22Rv1 (cell line): ENCODE measurements around the gene LBHD2.

Source experiments
- ZFX ChIP-seq: fragments of 450-650 bp; IDR thresholded peaks from 2 replicates; pipeline ENCODE4 v1.6.1; 2017; ENCODE audit warnings: antibody characterized with exemption, borderline replicate concordance
- TF ChIP-seq, protein P1 (sequence below): fragments of 450-650 bp; IDR thresholded peaks from 2 replicates; pipeline ENCODE4 v1.5.1; 2017; ENCODE audit warnings: mild to moderate bottlenecking

DNA sequence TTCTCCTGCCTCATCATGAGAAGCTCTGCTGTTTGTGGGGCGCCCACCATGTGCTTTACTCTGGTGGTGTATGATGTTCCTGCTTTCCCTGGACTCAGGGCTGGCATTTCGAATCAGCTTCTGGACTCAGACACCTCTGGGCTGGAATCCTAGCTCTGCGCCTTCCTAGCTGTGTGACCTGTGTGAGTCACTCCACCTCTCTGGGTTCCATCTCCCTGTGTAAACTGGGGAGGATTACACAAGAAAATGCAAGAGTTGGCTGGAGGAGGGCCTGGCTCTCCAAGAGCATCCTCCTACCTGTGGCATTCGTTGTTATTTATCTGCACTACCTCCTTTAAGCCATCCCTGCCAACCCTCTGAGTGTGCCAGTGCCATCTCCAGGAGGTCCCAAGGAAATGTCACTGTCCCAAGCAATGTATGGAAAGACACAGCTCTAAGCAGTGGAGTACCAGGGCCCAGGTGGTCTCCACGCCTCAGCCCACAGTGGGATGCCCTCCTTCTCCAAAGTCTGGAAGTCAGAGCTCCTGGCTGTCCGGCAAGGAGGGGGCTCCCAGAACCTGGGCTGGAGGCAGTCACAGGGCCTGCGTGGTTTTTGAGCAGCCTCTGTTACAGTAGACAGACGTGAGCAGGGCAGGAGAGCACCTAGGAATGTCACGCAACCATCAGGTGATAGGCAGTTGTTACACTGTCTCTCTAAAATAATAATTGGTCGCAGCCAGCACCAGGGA lies 32.0 kb downstream of the LBHD2 start:
- TF ChIP-seq, protein P1, sequence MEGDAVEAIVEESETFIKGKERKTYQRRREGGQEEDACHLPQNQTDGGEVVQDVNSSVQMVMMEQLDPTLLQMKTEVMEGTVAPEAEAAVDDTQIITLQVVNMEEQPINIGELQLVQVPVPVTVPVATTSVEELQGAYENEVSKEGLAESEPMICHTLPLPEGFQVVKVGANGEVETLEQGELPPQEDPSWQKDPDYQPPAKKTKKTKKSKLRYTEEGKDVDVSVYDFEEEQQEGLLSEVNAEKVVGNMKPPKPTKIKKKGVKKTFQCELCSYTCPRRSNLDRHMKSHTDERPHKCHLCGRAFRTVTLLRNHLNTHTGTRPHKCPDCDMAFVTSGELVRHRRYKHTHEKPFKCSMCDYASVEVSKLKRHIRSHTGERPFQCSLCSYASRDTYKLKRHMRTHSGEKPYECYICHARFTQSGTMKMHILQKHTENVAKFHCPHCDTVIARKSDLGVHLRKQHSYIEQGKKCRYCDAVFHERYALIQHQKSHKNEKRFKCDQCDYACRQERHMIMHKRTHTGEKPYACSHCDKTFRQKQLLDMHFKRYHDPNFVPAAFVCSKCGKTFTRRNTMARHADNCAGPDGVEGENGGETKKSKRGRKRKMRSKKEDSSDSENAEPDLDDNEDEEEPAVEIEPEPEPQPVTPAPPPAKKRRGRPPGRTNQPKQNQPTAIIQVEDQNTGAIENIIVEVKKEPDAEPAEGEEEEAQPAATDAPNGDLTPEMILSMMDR: no peak
- no peak for TF ChIP-seq ZFX
